HG02610 (cell line): ENCODE results near the gene SHISAL1.

Experiments used
- ATAC-seq: cut with Tn5 transposase; IDR thresholded peaks from one replicate; pipeline ENCODE4 v1.9.1; 2021; ENCODE audit warnings: mild to moderate bottlenecking, moderate library complexity; ENCODE audit not compliant: unreplicated experiment

Gene SHISAL1

GRCh38 chr22:44281768-44282637 is 30.7 kb downstream of the SHISAL1 start:
- no peak for ATAC-seq

GRCh38 chr22:44280665-44281188 is 32.0 kb downstream of the SHISAL1 start:
- no peak for ATAC-seq

GRCh38 chr22:44279069-44279360 is 33.7 kb downstream of the SHISAL1 start:
- ATAC-seq = no peak

- no peak for ATAC-seq
Observed at GRCh38 chr22:44278243-44279068, 34.3 kb downstream of the SHISAL1 start.

GRCh38 chr22:44277386-44278135 is 35.2 kb downstream of the SHISAL1 start:
- no peak for ATAC-seq

GRCh38 chr22:44276706-44277356 is 35.9 kb downstream of the SHISAL1 start:
- no peak for ATAC-seq

GRCh38 chr22:44276041-44276440 is 36.7 kb downstream of the SHISAL1 start:
- ATAC-seq = no peak

- no peak for ATAC-seq
Observed at GRCh38 chr22:44275631-44275995, 37.1 kb downstream of the SHISAL1 start.

GRCh38 chr22:44274918-44275630 is 37.7 kb downstream of the SHISAL1 start:
- no peak for ATAC-seq

- ATAC-seq = no peak
Observed at GRCh38 chr22:44273175-44273574, 39.6 kb downstream of the SHISAL1 start.

- no peak for ATAC-seq
Observed at GRCh38 chr22:44272401-44272771, 40.4 kb downstream of the SHISAL1 start.

GRCh38 chr22:44271732-44272400 is 40.9 kb downstream of the SHISAL1 start:
- ATAC-seq = no peak

- ATAC-seq = no peak
Observed at GRCh38 chr22:44271010-44271500, 41.7 kb downstream of the SHISAL1 start.

- ATAC-seq = no peak
Observed at GRCh38 chr22:44270556-44270880, 42.2 kb downstream of the SHISAL1 start.

GRCh38 chr22:44269757-44270555 is 42.8 kb downstream of the SHISAL1 start:
- ATAC-seq = no peak

- ATAC-seq = no peak
Observed at GRCh38 chr22:44269117-44269498, 43.6 kb downstream of the SHISAL1 start.

GRCh38 chr22:44268431-44269116 is 44.2 kb downstream of the SHISAL1 start:
- ATAC-seq = no peak

GRCh38 chr22:44267856-44268255 is 44.9 kb downstream of the SHISAL1 start:
- ATAC-seq = no peak
